GM12875 (cell line): Measurements from ENCODE around the gene RECQL5.
"Not testable (repeated sequence)": the region's sequence is repeated elsewhere in the genome, so short reads cannot be mapped to it uniquely, and the experiment has no call there.

Source experiments
- H3K4me3 ChIP-seq: one replicate; pipeline ENCODE4 v1.5.1; 2011; ENCODE audit warnings: low read depth, low read length, control low read depth
- CTCF ChIP-seq: IDR thresholded peaks from 2 replicates; pipeline ENCODE4 v1.5.1; 2011; ENCODE audit warnings: low read depth, mild to moderate bottlenecking, control low read depth, inconsistent platforms, low read length, moderate library complexity, borderline replicate concordance; ENCODE audit not compliant: insufficient read depth

The RECQL5 gene

GRCh38 chr17:75588596-75589011 lies 78.3 kb downstream of the RECQL5 start:
- TF ChIP-seq CTCF, result no peak
- no peak overlapping the region for H3K4me3 ChIP-seq

DNA sequence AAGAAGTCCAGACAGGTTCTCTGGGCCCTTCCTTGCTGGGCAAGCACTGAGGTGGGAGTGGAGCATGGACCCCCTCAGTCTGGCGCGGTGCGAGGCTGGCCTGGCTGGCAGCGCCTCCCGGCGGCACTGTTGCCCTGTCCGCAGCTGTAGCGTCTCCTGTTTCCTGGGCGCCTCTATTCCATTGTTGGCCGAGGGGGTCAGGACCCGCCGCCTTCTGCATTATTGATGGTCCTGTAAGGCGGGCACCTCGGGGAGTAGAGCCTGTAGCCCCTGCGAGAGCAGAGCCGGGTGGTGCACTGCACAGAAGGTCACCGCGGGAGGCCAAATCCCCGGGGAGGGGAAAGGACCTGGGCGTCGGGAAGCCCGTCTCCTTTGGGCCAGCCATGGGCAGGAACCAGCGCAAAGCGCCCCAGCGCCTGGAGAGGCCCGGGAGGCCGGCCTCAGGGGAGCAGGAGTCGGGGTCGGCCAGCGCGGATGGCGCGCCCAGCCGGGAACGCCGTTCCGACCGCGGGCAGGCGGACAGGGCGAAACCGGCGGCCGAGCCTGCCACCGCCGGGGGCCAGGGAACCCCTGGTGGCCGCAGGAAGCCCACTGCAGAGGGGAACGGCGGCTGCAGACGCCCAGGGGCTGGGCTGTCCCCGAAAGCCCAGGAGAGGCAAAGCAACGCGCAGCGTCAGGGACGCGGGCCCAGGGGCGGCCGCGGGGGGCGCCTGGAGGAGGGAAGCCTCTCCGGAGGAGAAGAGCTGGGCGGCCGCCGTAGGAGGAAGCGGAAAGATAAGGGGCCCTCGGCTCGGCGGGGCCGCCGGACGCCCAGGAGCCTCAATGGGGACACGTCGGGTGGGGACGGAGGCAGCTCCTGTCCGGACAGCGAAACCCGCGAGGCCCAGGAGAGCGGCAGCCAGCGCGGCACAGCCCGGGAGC lies 79.0 kb downstream of the RECQL5 start, which contains the start of gene MYO15B:
TSS of gene MYO15B (plus strand) at position 126 of the 921 bp plus-strand sequence. CDS start at position 384, 258 bp downstream.
- no peak within 1 kb of the TSS for H3K4me3 ChIP-seq
- TF ChIP-seq CTCF, result peak; percentile 8; the same call in 1 of the 2 replicates

GRCh38 chr17:75584849-75585175 lies 82.1 kb downstream of the RECQL5 start:
- no peak overlapping the region for H3K4me3 ChIP-seq
- no peak for TF ChIP-seq CTCF

GRCh38 chr17:75583197-75583596 lies 83.8 kb downstream of the RECQL5 start:
- not testable (repeated sequence) for H3K4me3 ChIP-seq

DNA sequence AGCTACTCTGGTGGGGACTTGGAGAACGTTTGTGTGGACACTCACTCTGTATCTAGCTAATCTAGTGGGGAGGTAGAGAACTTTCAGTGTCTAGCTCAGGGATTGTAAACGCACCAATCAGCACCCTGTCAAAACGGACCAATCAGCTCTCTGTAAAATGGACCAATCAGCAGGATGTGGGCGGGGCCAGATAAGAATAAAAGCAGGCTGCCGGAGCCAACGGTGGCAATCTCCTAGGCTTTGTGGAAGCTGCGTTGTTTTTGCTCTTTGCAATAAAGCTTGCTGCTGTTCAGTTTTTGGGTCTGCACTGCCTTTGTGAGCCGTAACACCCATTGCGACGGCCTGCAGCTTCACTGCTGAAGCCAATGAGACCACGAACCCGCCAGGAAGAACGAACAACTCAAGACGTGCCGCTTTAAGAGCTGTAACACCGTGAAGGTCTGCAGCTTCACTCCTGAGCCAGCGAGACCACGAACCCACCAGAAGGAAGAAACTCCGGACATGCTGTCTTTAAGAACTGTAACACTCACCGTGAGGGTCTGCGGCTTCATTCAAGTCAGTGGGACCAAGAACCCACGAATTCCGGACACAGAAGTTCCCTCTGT lies 85.7 kb downstream of the RECQL5 start:
- not testable (repeated sequence) for H3K4me3 ChIP-seq
